SK-N-SH treated with all-trans-retinoic acid at 6 μM for 48 hours (cell line): ENCODE measurements around the gene PKP4.

Source experiments
- CREB5 ChIP-seq: fragments of 250-450 bp; sonication (Bioruptor Pico); IDR thresholded peaks from 2 replicates; pipeline ENCODE4 v1.5.1; 2020; ENCODE audit warnings: low read depth, mild to moderate bottlenecking, moderate library complexity
- SNAI2 ChIP-seq: fragments of 250-450 bp; sonication (Bioruptor Pico); IDR thresholded peaks from 2 replicates; pipeline ENCODE4 v1.5.0; 2020; ENCODE audit warnings: mild to moderate bottlenecking, moderate library complexity
- ZC3H10 ChIP-seq: fragments of 250-450 bp; sonication (Bioruptor Pico); IDR thresholded peaks from 2 replicates; pipeline ENCODE4 v1.5.1; 2021; ENCODE audit warnings: mild to moderate bottlenecking, moderate library complexity
- ZFP30 ChIP-seq: fragments of 450-650 bp; formaldehyde crosslinking; IDR thresholded peaks from 2 replicates; pipeline ENCODE4 v1.5.0; 2022; ENCODE audit warnings: mild to moderate bottlenecking, moderate library complexity
- ZNF565 ChIP-seq: fragments of 450-650 bp; formaldehyde crosslinking; conservative IDR thresholded peaks from 2 replicates; pipeline ENCODE4 v1.5.0; 2020; ENCODE audit warnings: low read depth, mild to moderate bottlenecking, moderate library complexity
- ZNF70 ChIP-seq: fragments of 450-650 bp; formaldehyde crosslinking; IDR thresholded peaks from 2 replicates; pipeline ENCODE4 v1.5.0; 2020; ENCODE audit warnings: mild to moderate bottlenecking, moderate library complexity
- ZNF8 ChIP-seq: fragments of 450-650 bp; formaldehyde crosslinking; IDR thresholded peaks from 2 replicates; pipeline ENCODE4 v1.5.0; 2020; ENCODE audit warnings: mild to moderate bottlenecking, moderate library complexity
- TF ChIP-seq, protein P1 (sequence below): fragments of 250-450 bp; sonication (Bioruptor Pico); IDR thresholded peaks from 2 replicates; pipeline ENCODE4 v1.5.0; 2020; ENCODE audit warnings: mild to moderate bottlenecking, moderate library complexity

DNA sequence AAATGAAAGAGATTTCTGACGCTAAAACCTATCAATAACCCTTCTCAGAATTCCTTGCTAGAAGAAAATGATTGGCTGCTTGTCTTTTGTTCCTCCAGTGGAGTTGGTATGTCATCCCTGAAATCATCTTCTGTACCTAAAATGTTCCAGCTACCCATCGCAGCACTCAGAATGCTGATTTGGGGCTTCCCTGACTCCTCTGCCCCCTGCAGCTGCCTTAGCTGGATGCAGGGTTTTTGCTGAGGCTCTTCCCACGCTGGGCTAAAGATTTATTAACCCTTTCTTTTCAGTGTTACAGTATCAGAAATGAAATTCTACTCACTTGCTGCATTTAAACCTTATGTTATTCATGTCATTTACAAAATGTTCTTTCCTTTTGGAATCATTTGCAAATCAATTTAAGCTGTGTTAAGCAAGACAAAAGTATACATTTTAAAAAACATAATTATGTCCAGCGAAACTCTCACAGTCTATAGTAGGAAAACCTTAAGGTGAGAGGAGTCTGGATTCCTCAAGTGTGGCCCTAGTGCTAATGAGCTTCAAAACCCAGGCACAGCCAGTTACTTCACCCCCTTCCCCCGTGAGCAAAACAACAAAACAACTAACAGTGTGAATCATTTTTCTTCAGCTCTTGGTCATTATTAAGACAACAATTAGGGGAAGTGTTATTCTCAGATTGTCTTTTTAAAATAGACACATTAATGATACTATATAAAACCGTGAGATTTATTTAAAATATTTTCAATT is 32.8 kb downstream of the PKP4 start:
- TF ChIP-seq ZNF565 (CRISPR knock-in tag) (no peak), SNAI2 (CRISPR knock-in tag) (no peak), ZC3H10 (CRISPR knock-in tag) (no peak), ZNF8 (CRISPR knock-in tag) (no peak), CREB5 (CRISPR knock-in tag) (no peak), ZFP30 (CRISPR knock-in tag) (no peak), ZNF70 (CRISPR knock-in tag) (no peak)
- TF ChIP-seq, protein P1, sequence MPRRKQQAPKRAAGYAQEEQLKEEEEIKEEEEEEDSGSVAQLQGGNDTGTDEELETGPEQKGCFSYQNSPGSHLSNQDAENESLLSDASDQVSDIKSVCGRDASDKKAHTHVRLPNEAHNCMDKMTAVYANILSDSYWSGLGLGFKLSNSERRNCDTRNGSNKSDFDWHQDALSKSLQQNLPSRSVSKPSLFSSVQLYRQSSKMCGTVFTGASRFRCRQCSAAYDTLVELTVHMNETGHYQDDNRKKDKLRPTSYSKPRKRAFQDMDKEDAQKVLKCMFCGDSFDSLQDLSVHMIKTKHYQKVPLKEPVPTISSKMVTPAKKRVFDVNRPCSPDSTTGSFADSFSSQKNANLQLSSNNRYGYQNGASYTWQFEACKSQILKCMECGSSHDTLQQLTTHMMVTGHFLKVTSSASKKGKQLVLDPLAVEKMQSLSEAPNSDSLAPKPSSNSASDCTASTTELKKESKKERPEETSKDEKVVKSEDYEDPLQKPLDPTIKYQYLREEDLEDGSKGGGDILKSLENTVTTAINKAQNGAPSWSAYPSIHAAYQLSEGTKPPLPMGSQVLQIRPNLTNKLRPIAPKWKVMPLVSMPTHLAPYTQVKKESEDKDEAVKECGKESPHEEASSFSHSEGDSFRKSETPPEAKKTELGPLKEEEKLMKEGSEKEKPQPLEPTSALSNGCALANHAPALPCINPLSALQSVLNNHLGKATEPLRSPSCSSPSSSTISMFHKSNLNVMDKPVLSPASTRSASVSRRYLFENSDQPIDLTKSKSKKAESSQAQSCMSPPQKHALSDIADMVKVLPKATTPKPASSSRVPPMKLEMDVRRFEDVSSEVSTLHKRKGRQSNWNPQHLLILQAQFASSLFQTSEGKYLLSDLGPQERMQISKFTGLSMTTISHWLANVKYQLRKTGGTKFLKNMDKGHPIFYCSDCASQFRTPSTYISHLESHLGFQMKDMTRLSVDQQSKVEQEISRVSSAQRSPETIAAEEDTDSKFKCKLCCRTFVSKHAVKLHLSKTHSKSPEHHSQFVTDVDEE (CRISPR knock-in tag) = no peak
